HepG2 (cell line): ENCODE results near the gene ADGRG6. TPM values are rescaled to one million over a fixed set of nuclear protein-coding genes. Genes with fewer than 3 reads are reported as not detected.

Experiments
- ATAC-seq: fragments of 200-7000 bp; cut with Tn5 transposase; 3 replicates; pipeline ENCODE4 v1.9.1; 2020; ENCODE audit warnings: mild to moderate bottlenecking, moderate library complexity
- BruUV-seq: library from RNA; stranded (reverse); fragments of 400-500 nt; replicated peaks from 2 replicates; lab custom pipeline; 2021; lab: Mats Ljungman, UMichigan
- CTCF ChIA-PET: fragments of 300-600 bp; formaldehyde crosslinking; extraction: SDS; loops from one replicate; lab custom pipeline; 2021; ENCODE audit warnings: low total read pairs, inconsistent platforms, low intra/inter-chr PET ratio; lab: Yijun Ruan, JAX
- POLR2A ChIA-PET: fragments of 350-600 bp; sonication (Branson Sonifier 250); formaldehyde crosslinking; loops from one replicate; lab custom pipeline; 2020; ENCODE audit warnings: antibody characterized with exemption, inconsistent platforms; lab: Yijun Ruan, JAX
- DNase-seq: peaks from one replicate; pipeline ENCODE4 v3.0.0-alpha.2; 2015; ENCODE audit warnings: low spot score
- FAIRE-seq: peaks from 3 replicates; lab custom pipeline; 2011; peaks lifted over from hg19 to GRCh38; lab: Jason Lieb, UNC
- H2AFZ ChIP-seq: one replicate; pipeline ENCODE4 v1.6.1; 2011; ENCODE audit warnings: low read length, inconsistent platforms
- H3K27ac ChIP-seq: fragments of 300-600 bp; 3 replicates; pipeline ENCODE4 v1.8.0; 2011; ENCODE audit warnings: mixed run types, mild to moderate bottlenecking, mixed read lengths, low read length, inconsistent platforms; ENCODE audit not compliant: insufficient read depth; ENCODE audit errors: extremely low read length
- H3K27me3 ChIP-seq, 2 experiments: fragments of 200-600 bp in 1 of 2; 2 replicates in 1 of 2; 3 replicates in 1 of 2; pipeline versions ENCODE4 v1.6.0 to v1.8.0; 2011; ENCODE audit warnings: low read length in 2 of 2, mild to moderate bottlenecking in 2 of 2, moderate library complexity in 2 of 2, inconsistent platforms in 1 of 2; ENCODE audit not compliant: insufficient read depth in 2 of 2, control insufficient read depth in 1 of 2
- H3K36me3 ChIP-seq, 2 experiments: fragments of 200-600 bp in 1 of 2; replicated peaks in 1 of 2; 2 replicates in 1 of 2; 3 replicates in 1 of 2; pipeline versions ENCODE4 v1.5.1 to v1.8.0; 2011; ENCODE audit warnings: low read length in 2 of 2, inconsistent platforms in 1 of 2; ENCODE audit not compliant: insufficient read depth in 2 of 2, control insufficient read depth in 1 of 2
- H3K4me1 ChIP-seq: 2 replicates; pipeline ENCODE4 v1.5.1; 2012; ENCODE audit warnings: low read length, inconsistent platforms; ENCODE audit not compliant: insufficient read depth
- H3K4me2 ChIP-seq: 2 replicates; pipeline ENCODE4 v1.6.0; 2011; ENCODE audit warnings: low read depth, low read length, inconsistent platforms
- H3K4me3 ChIP-seq, 3 experiments: fragments of 200-600 bp in 1 of 3; sonication (generic), shearing (Covaris generic) in 1 of 3; replicated peaks in 1 of 3; 2 replicates each; pipeline ENCODE4 v1.5.1; 2011 to 2016; ENCODE audit warnings: low read length in 3 of 3, inconsistent platforms in 2 of 3, low read depth in 2 of 3, mild to moderate bottlenecking in 2 of 3, control low read depth in 1 of 3, mixed read lengths in 1 of 3; ENCODE audit not compliant: insufficient read depth in 1 of 3
- H3K79me2 ChIP-seq: one replicate; pipeline ENCODE4 v1.6.1; 2011; ENCODE audit warnings: low read length, inconsistent platforms; ENCODE audit not compliant: insufficient read depth
- H3K9ac ChIP-seq: 2 replicates; pipeline ENCODE4 v1.6.0; 2011; ENCODE audit warnings: mild to moderate bottlenecking, low read depth, low read length, inconsistent platforms; ENCODE audit not compliant: insufficient read depth
- H3K9me3 ChIP-seq: 2 replicates; pipeline ENCODE4 v1.5.1; 2012; ENCODE audit warnings: mild to moderate bottlenecking, low read length
- H4K20me1 ChIP-seq: 2 replicates; pipeline ENCODE4 v1.6.0; 2011; ENCODE audit warnings: inconsistent platforms, mild to moderate bottlenecking, low read length, moderate library complexity; ENCODE audit not compliant: insufficient read depth
- CREM ChIP-seq, 2 experiments: sonication (generic) in 1 of 2; formaldehyde crosslinking in 1 of 2; IDR thresholded peaks; 2 replicates each; pipeline versions ENCODE4 v1.4.0 to v1.6.1; 2016 to 2020; ENCODE audit warnings: antibody characterized with exemption in 1 of 2, mild to moderate bottlenecking in 1 of 2, missing genetic modification reagents in 1 of 2
- EEA1 ChIP-seq: sonication (generic); formaldehyde crosslinking; IDR thresholded peaks from 2 replicates; pipeline ENCODE4 v1.5.1; 2020; ENCODE audit warnings: mild to moderate bottlenecking, missing genetic modification reagents, borderline replicate concordance
- ESRRA ChIP-seq: sonication (generic); formaldehyde crosslinking; IDR thresholded peaks from 2 replicates; pipeline ENCODE4 v1.5.1; 2020; ENCODE audit warnings: mild to moderate bottlenecking, low read depth, missing genetic modification reagents
- FOXK1 ChIP-seq: sonication (generic); formaldehyde crosslinking; IDR thresholded peaks from 2 replicates; pipeline ENCODE4 v1.4.0; 2020; ENCODE audit warnings: low read depth, missing genetic modification reagents, borderline replicate concordance
- HNF4G ChIP-seq, 2 experiments: sonication (generic) in 1 of 2; formaldehyde crosslinking in 1 of 2; IDR thresholded peaks; 2 replicates each; pipeline versions ENCODE4 v1.4.0 to v1.6.1; 2011 to 2020; ENCODE audit warnings: borderline replicate concordance in 2 of 2, low read depth in 2 of 2, mild to moderate bottlenecking in 2 of 2, low read length in 1 of 2, missing genetic modification reagents in 1 of 2, moderate library complexity in 1 of 2
- NFKB2 ChIP-seq: sonication (generic); formaldehyde crosslinking; IDR thresholded peaks from 2 replicates; pipeline ENCODE4 v1.4.0; 2020; ENCODE audit warnings: missing genetic modification reagents, borderline replicate concordance
- NFYB ChIP-seq: sonication (generic); formaldehyde crosslinking; IDR thresholded peaks from 2 replicates; pipeline ENCODE4 v1.4.0; 2020; ENCODE audit warnings: missing genetic modification reagents
- RBFOX2 ChIP-seq: fragments of 200-400 bp; formaldehyde crosslinking; IDR thresholded peaks from 2 replicates; pipeline ENCODE4 v1.6.1; 2017; ENCODE audit warnings: low read depth, mild to moderate bottlenecking, low read length
- SMARCC2 ChIP-seq: fragments of 450-650 bp; IDR thresholded peaks from 2 replicates; pipeline ENCODE4 v1.6.1; 2017; ENCODE audit warnings: antibody characterized with exemption, mild to moderate bottlenecking
- SMYD3 ChIP-seq: sonication (generic); formaldehyde crosslinking; IDR thresholded peaks from 2 replicates; pipeline ENCODE4 v1.8.1; 2023; ENCODE audit warnings: mild to moderate bottlenecking, missing genetic modification reagents
- ZBTB20 ChIP-seq: sonication (generic); formaldehyde crosslinking; IDR thresholded peaks from 2 replicates; pipeline ENCODE4 v1.8.1; 2023; ENCODE audit warnings: missing genetic modification reagents, low read depth, mild to moderate bottlenecking, borderline replicate concordance
- ZNF143 ChIP-seq: sonication (generic); formaldehyde crosslinking; IDR thresholded peaks from 2 replicates; pipeline ENCODE4 v1.4.0; 2020; ENCODE audit warnings: missing genetic modification reagents
- ZNF260 ChIP-seq: sonication (generic); formaldehyde crosslinking; IDR thresholded peaks from 2 replicates; pipeline ENCODE4 v1.4.0; 2020; ENCODE audit warnings: missing genetic modification reagents, low read depth, mild to moderate bottlenecking, borderline replicate concordance
- ZNF264 ChIP-seq: sonication (generic); formaldehyde crosslinking; IDR thresholded peaks from 2 replicates; pipeline ENCODE4 v1.4.0; 2020; ENCODE audit warnings: missing genetic modification reagents
- ZNF747 ChIP-seq: sonication (generic); formaldehyde crosslinking; IDR thresholded peaks from 2 replicates; pipeline ENCODE4 v1.8.1; 2023; ENCODE audit warnings: missing genetic modification reagents, mild to moderate bottlenecking, borderline replicate concordance
- ZNF841 ChIP-seq: sonication (generic); formaldehyde crosslinking; IDR thresholded peaks from 2 replicates; pipeline ENCODE4 v1.8.1; 2023; ENCODE audit warnings: missing genetic modification reagents, borderline replicate concordance
- ZNF850 ChIP-seq: sonication (generic); formaldehyde crosslinking; conservative IDR thresholded peaks from 2 replicates; pipeline ENCODE4 v1.9.0; 2021; ENCODE audit warnings: mild to moderate bottlenecking, missing genetic modification reagents
- WGBS: methylation state at CpG from one replicate; pipeline ENCODE4 v1.1.6; 2017; ENCODE audit warnings: low lambda C conversion rate; 5-methylcytosine and 5-hydroxymethylcytosine counted together
- in situ Hi-C: cut with HindIII; loops from 2 replicates; pipeline ENCODE4 v1.10.0; 2017; ENCODE audit warnings: low pct_unique_long_range_greater_than_20kb; ENCODE audit not compliant: extremely low pct_ligation_motif_present
- intact Hi-C: fragments of 100-400 bp; cut with micrococcal nuclease; formaldehyde crosslinking; loops from one replicate; pipeline ENCODE4 v1.10.0; 2022; ENCODE audit not compliant: unreplicated experiment
- polyA plus RNA-seq, 8 experiments: library from polyadenylated mRNA; depleted of rRNA in 3 of 8; stranded (reverse) in 7 of 8; unstranded in 1 of 8; fragments of >200 nt; fragmentation: Illumina TruSeq in 4 of 8; extraction: Trizol in 4 of 8; gene quantifications; 2 replicates each; pipeline versions ENCODE4 v1.2.1 to v1.2.3, GENCODE V29; 2011 to 2016; ENCODE audit warnings: low read depth in 4 of 8, missing spikeins in 1 of 8, mixed read lengths in 1 of 8; ENCODE audit not compliant: insufficient read depth in 1 of 8
- total RNA-seq, 5 experiments: library from RNA; depleted of rRNA; stranded (reverse); fragments of >200 nt; fragmentation: Illumina TruSeq; extraction: Trizol; gene quantifications; 2 replicates each; pipeline ENCODE4 v1.2.3, GENCODE V29; 2016; ENCODE audit warnings: low read depth in 1 of 5
- TF ChIP-seq, protein P1 (sequence below): sonication (generic); formaldehyde crosslinking; IDR thresholded peaks from 2 replicates; pipeline ENCODE4 v1.4.0; 2020; ENCODE audit warnings: mild to moderate bottlenecking, low read depth, missing genetic modification reagents
- TF ChIP-seq, protein P2 (sequence below): sonication (generic); formaldehyde crosslinking; IDR thresholded peaks from 2 replicates; pipeline ENCODE4 v1.4.0; 2020; ENCODE audit warnings: mild to moderate bottlenecking, missing genetic modification reagents

ADGRG6 gene
- total and polyA plus RNA-seq, 2 of the 13 experiments (the other 11 are each of a cell fraction or from before 2014, with no cell fraction given): 129 to 249 TPM

- intact Hi-C loops (no loop called here), in situ Hi-C loops (loop anchor here (5.0 kb wide), 1 partner anchor 75 kb away; the partner anchor contains the start of gene ADGRG6)
- Histone ChIP-seq H3K4me3 (peak overlapping the region in 2 of 3 experiments; percentile 2 to 22; a peak in 1 of 6 replicates), H3K4me2 (peak overlapping the region; percentile 59), H4K20me1 (no peaks in the 10 kb centered on the region), H3K27ac (peak overlapping the region; percentile 73), H2AFZ (no peak overlapping the region), H3K9me3 (no peaks in the 10 kb centered on the region), H3K27me3 (no peaks in the 10 kb centered on the region), H3K9ac (peak overlapping the region; percentile 36), H3K36me3 (peaks cover 6 to 23% of the 10 kb centered on the region in 2 experiments), H3K79me2 (peaks cover 65% of the 10 kb centered on the region), H3K4me1 (peaks cover 90% of the 10 kb centered on the region)
- no TSS peak for BruUV-seq
- POLR2A ChIA-PET: interaction anchor here (0.8 to 2.2 kb wide), 13 partner anchors 8 to 121 kb away, joined by 3 to 15 read pairs (median 3); partner anchors contain the start of gene ADGRG6
- DNase-seq: peak; percentile 69
- FAIRE-seq: peak; percentile 8
- peak; percentile 76 for ATAC-seq
- CTCF ChIA-PET: no interaction called here
- 55% methylated on average over 7 of the region's 7 CpGs for WGBS
- TF ChIP-seq HNF4G (IDR thresholded peaks at IDR 0.05; ENCODE audit: borderline replicate concordance, low read depth, low read length) (no peak), HNF4G (CRISPR knock-in tag; IDR thresholded peaks at IDR 0.05; ENCODE audit: borderline replicate concordance, low read depth) (peak; percentile 27; the same call in 1 of the 2 replicates), ZNF264 (0 out of 2 replicates have a peak, but pooled peaks have one; percentile 17), ZNF841 (CRISPR knock-in tag) (no peak), EEA1 (no peak), FOXK1 (no peak), ESRRA (CRISPR knock-in tag) (no peak), ZNF850 (CRISPR knock-in tag) (no peak), NFYB (CRISPR knock-in tag) (no peak), ZNF143 (CRISPR knock-in tag) (no peak), ZNF747 (0 out of 2 replicates have a peak, but pooled peaks have one; percentile 59), SMYD3 (CRISPR knock-in tag) (no peak), CREM (IDR thresholded peaks at IDR 0.05) (peak; percentile 46; the same call in 1 of the 2 replicates), CREM (CRISPR knock-in tag; IDR thresholded peaks at IDR 0.05) (no peak), ZNF260 (CRISPR knock-in tag) (no peak), NFKB2 (peak; percentile 33; the same call in 1 of the 2 replicates), RBFOX2 (0 out of 2 replicates have a peak, but pooled peaks have one; percentile 19), ZBTB20 (CRISPR knock-in tag) (peak; percentile 50; the same call in 1 of the 2 replicates), SMARCC2 (no peak)
- TF ChIP-seq, protein P1, sequence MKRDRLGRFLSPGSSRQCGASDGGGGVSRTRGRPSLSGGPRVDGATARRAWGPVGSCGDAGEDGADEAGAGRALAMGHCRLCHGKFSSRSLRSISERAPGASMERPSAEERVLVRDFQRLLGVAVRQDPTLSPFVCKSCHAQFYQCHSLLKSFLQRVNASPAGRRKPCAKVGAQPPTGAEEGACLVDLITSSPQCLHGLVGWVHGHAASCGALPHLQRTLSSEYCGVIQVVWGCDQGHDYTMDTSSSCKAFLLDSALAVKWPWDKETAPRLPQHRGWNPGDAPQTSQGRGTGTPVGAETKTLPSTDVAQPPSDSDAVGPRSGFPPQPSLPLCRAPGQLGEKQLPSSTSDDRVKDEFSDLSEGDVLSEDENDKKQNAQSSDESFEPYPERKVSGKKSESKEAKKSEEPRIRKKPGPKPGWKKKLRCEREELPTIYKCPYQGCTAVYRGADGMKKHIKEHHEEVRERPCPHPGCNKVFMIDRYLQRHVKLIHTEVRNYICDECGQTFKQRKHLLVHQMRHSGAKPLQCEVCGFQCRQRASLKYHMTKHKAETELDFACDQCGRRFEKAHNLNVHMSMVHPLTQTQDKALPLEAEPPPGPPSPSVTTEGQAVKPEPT (CRISPR knock-in tag): no peak
- TF ChIP-seq, protein P2, sequence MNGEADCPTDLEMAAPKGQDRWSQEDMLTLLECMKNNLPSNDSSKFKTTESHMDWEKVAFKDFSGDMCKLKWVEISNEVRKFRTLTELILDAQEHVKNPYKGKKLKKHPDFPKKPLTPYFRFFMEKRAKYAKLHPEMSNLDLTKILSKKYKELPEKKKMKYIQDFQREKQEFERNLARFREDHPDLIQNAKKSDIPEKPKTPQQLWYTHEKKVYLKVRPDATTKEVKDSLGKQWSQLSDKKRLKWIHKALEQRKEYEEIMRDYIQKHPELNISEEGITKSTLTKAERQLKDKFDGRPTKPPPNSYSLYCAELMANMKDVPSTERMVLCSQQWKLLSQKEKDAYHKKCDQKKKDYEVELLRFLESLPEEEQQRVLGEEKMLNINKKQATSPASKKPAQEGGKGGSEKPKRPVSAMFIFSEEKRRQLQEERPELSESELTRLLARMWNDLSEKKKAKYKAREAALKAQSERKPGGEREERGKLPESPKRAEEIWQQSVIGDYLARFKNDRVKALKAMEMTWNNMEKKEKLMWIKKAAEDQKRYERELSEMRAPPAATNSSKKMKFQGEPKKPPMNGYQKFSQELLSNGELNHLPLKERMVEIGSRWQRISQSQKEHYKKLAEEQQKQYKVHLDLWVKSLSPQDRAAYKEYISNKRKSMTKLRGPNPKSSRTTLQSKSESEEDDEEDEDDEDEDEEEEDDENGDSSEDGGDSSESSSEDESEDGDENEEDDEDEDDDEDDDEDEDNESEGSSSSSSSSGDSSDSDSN (CRISPR knock-in tag): no peak
Observed at GRCh38 chr6:142376800-142377496, 75.1 kb downstream of the ADGRG6 start.
